ENCODE results near the gene BBS1.

Gene BBS1

GRCh38 chr11:66546966-66547661, 36.7 kb downstream of the BBS1 start:
- H3K4me1 ChIP-seq (ENCODE audit: control insufficient read depth, insufficient read depth, low read length): no peaks in the 10 kb centered on the region
- POLR2A ChIA-PET: interaction anchor here (0.6 to 1.7 kb wide), 6 partner anchors 8 to 781 kb away, joined by 4 to 9 read pairs (median 5); partner anchors contain the start of gene DPP3
- peaks cover 0 to 18% of the 10 kb centered on the region in 2 experiments; a peak in 1 of 3 replicates for H3K36me3 ChIP-seq (ENCODE audit: control insufficient read depth in 2 of 2, insufficient read depth in 1 of 2, low read length in 2 of 2)
- H3K4me3 ChIP-seq (ENCODE audit: low read depth, low read length): no peak overlapping the region
- no peaks in the 10 kb centered on the region for H3K9me3 ChIP-seq (ENCODE audit: control insufficient read depth, insufficient read depth, low read depth, low read length)
- H3K27ac ChIP-seq (ENCODE audit: extremely low read depth, low read depth, low read length): no peak overlapping the region
- CTCF ChIA-PET: interaction anchor here (0.5 to 2.8 kb wide), 5 partner anchors 31 to 139 kb away, joined by 3 to 10 read pairs (median 3); partner anchors contain the start of gene RBM4B
- TF ChIP-seq ZNF692 (tag by site-specific recombination; IDR thresholded peaks at IDR 0.05): peak; percentile 51; the same call in 1 of the 2 replicates
- no peak for TF ChIP-seq ZBTB1 (tag by site-specific recombination; IDR thresholded peaks at IDR 0.05)
- no peak for TF ChIP-seq ZNF560 (tag by site-specific recombination; IDR thresholded peaks at IDR 0.05; ENCODE audit: borderline replicate concordance)
- no peak for TF ChIP-seq ZNF544 (tag by site-specific recombination; IDR thresholded peaks at IDR 0.05)
- no peak for TF ChIP-seq TCF7L2 (IDR thresholded peaks at IDR 0.05; ENCODE audit: borderline replicate concordance, low read depth, low read length)
- peak; percentile 54; the same call in 1 of the 2 replicates for TF ChIP-seq ZNF664 (tag by site-specific recombination; IDR thresholded peaks at IDR 0.05)
- TF ChIP-seq PRDM4 (tag by site-specific recombination; IDR thresholded peaks at IDR 0.05): peak; percentile 76; the same call in 1 of the 2 replicates
- no peak for TF ChIP-seq GLI4 (tag by site-specific recombination; IDR thresholded peaks at IDR 0.05)
- no peak for TF ChIP-seq HIC1 (tag by site-specific recombination; IDR thresholded peaks at IDR 0.05)
- no peak for TF ChIP-seq ZNF76 (tag by site-specific recombination; IDR thresholded peaks at IDR 0.05; ENCODE audit: borderline replicate concordance, low read depth)
- no peak for TF ChIP-seq ZNF747 (tag by site-specific recombination; IDR thresholded peaks at IDR 0.05)
- no peak for TF ChIP-seq ZNF221 (tag by site-specific recombination; IDR thresholded peaks at IDR 0.05; ENCODE audit: borderline replicate concordance)
- no peak for TF ChIP-seq ZNF394 (tag by site-specific recombination; IDR thresholded peaks at IDR 0.05; ENCODE audit: borderline replicate concordance)

GRCh38 chr11:66547662-66548009, 37.2 kb downstream of the BBS1 start:
- no peaks in the 10 kb centered on the region for H3K4me1 ChIP-seq (ENCODE audit: control insufficient read depth, insufficient read depth, low read length)
- no peaks in the 10 kb centered on the region for H3K9me3 ChIP-seq (ENCODE audit: control insufficient read depth, insufficient read depth, low read depth, low read length)
- no peak overlapping the region for H3K27ac ChIP-seq (ENCODE audit: extremely low read depth, low read depth, low read length)
- TF ChIP-seq REPIN1 (tag by site-specific recombination; IDR thresholded peaks at IDR 0.05; ENCODE audit: low read depth): no peak
- no peak for TF ChIP-seq ZNF350 (tag by site-specific recombination; IDR thresholded peaks at IDR 0.05)
- no peak for TF ChIP-seq ZNF548 (tag by site-specific recombination; IDR thresholded peaks at IDR 0.05)
- no peak for TF ChIP-seq ZNF248 (tag by site-specific recombination; IDR thresholded peaks at IDR 0.05)
- no peak for TF ChIP-seq ZNF549 (tag by site-specific recombination; IDR thresholded peaks at IDR 0.05)
- no peak for TF ChIP-seq ZBTB8A (tag by site-specific recombination; IDR thresholded peaks at IDR 0.05)
- no peak for TF ChIP-seq YY2 (tag by site-specific recombination; IDR thresholded peaks at IDR 0.05)
- TF ChIP-seq MEIS1 (CRISPR knock-in tag; IDR thresholded peaks at IDR 0.05; ENCODE audit: borderline replicate concordance): no peak
- no peak for TF ChIP-seq SCRT1 (tag by site-specific recombination; IDR thresholded peaks at IDR 0.05; ENCODE audit: borderline replicate concordance)
- ChIA-PET CTCF (interaction anchor here (0.5 kb wide), 1 partner anchor 132 kb away, joined by 3 read pairs; no protein-coding TSS in a partner anchor), POLR2A (no interaction called here)
- peaks cover 0 to 13% of the 10 kb centered on the region in 2 experiments; a peak in 1 of 3 replicates for H3K36me3 ChIP-seq (ENCODE audit: control insufficient read depth in 2 of 2, insufficient read depth in 1 of 2, low read length in 2 of 2)
- no peak overlapping the region for H3K4me3 ChIP-seq (ENCODE audit: low read depth, low read length)

Data from HEK293 (cell line).